CD8-positive, alpha-beta memory T cell (primary cell): Measurements from ENCODE around the gene METRN. TPM values are rescaled to one million over a fixed set of nuclear protein-coding genes. Genes with fewer than 3 reads are reported as not detected.

Experiments used
- CTCF ChIA-PET: fragments of 350-600 bp; sonication (Branson Sonifier 250); formaldehyde crosslinking; loops from one replicate; lab custom pipeline; 2021; ENCODE audit warnings: antibody characterized with exemption; lab: Charles Lee
- POLR2A ChIA-PET: fragments of 350-600 bp; sonication (Branson Sonifier 250); formaldehyde crosslinking; loops from one replicate; lab custom pipeline; 2021; ENCODE audit warnings: antibody characterized with exemption; lab: Charles Lee
- DNase-seq, 5 donors: peaks; one replicate each; pipeline versions ENCODE4 v3.0.0 to v3.0.0-alpha.2; 2020 to 2022; ENCODE audit warnings: mixed read lengths in 1 of 5
- H3K27ac ChIP-seq: one replicate; pipeline ENCODE4 v1.7.0; 2013; ENCODE audit warnings: low read depth, mild to moderate bottlenecking, low read length, moderate library complexity
- H3K27me3 ChIP-seq: 2 replicates; pipeline ENCODE4 v1.7.0; 2013; ENCODE audit warnings: low read length, mild to moderate bottlenecking; ENCODE audit not compliant: insufficient read depth, poor library complexity, severe bottlenecking
- H3K36me3 ChIP-seq: 2 replicates; pipeline ENCODE4 v1.7.0; 2013; ENCODE audit warnings: mild to moderate bottlenecking, low read length, moderate library complexity; ENCODE audit not compliant: insufficient read depth
- H3K4me1 ChIP-seq: 2 replicates; pipeline ENCODE4 v1.7.0; 2013; ENCODE audit warnings: mild to moderate bottlenecking, low read length, moderate library complexity; ENCODE audit not compliant: insufficient read depth
- H3K4me3 ChIP-seq: 2 replicates; pipeline ENCODE4 v1.7.0; 2013; ENCODE audit warnings: mild to moderate bottlenecking, low read length
- H3K9me3 ChIP-seq: 2 replicates; pipeline ENCODE4 v1.7.0; 2013; ENCODE audit warnings: mild to moderate bottlenecking, low read length
- H3K27ac Mint-ChIP-seq, 8 donors: one replicate each; pipeline ENCODE4 v1.8.0; 2020 to 2021; ENCODE audit warnings: mixed read lengths in 8 of 8, mild to moderate bottlenecking in 6 of 8, inconsistent platforms in 3 of 8, moderate library complexity in 3 of 8
- H3K27me3 Mint-ChIP-seq, 2 donors: one replicate each; pipeline ENCODE4 v1.8.0; 2020 to 2021; ENCODE audit warnings: mixed read lengths in 2 of 2, mild to moderate bottlenecking in 1 of 2, moderate library complexity in 1 of 2
- H3K36me3 Mint-ChIP-seq, 3 donors: one replicate each; pipeline ENCODE4 v1.8.0; 2020 to 2021; ENCODE audit warnings: mixed read lengths in 3 of 3, inconsistent platforms in 1 of 3, mild to moderate bottlenecking in 1 of 3
- H3K4me1 Mint-ChIP-seq, 3 donors: one replicate each; pipeline ENCODE4 v1.8.0; 2020 to 2021; ENCODE audit warnings: mixed read lengths in 3 of 3, inconsistent platforms in 1 of 3, mild to moderate bottlenecking in 1 of 3
- H3K4me3 Mint-ChIP-seq, 7 donors: one replicate each; pipeline ENCODE4 v1.8.0; 2020 to 2021; ENCODE audit warnings: mixed read lengths in 7 of 7, mild to moderate bottlenecking in 6 of 7, moderate library complexity in 4 of 7, inconsistent platforms in 2 of 7
- H3K9me3 Mint-ChIP-seq, 5 donors: one replicate each; pipeline ENCODE4 v1.8.0; 2020 to 2022; ENCODE audit warnings: mixed read lengths in 5 of 5, mild to moderate bottlenecking in 3 of 5, moderate library complexity in 2 of 5, inconsistent platforms in 1 of 5
- polyA plus RNA-seq: library from polyadenylated mRNA; unstranded; fragments of 300-500 nt; fragmentation: Illumina TruSeq; gene quantifications from one replicate; pipeline ENCODE4 v1.2.3, GENCODE V29; 2021
- total RNA-seq, 2 experiments: library from RNA; stranded (reverse); gene quantifications; one replicate each; pipeline ENCODE4 v1.2.3, GENCODE V29; 2021

Gene METRN
- total and polyA plus RNA-seq, 3 experiments from 2014 or later, result 34.8 to 50.3 (median 38.2) TPM

- H3K4me3 Mint-ChIP-seq, result peak overlapping the region in 1 of 7 donors; percentile 27
- peaks cover 0 to 41% (median 2%) of the 10 kb centered on the region in 3 donors for H3K36me3 Mint-ChIP-seq
- H3K9me3 Mint-ChIP-seq, result no peaks in the 10 kb centered on the region
- peak overlapping the region in 2 of 8 donors; percentile 41 to 58 for H3K27ac Mint-ChIP-seq
- Histone ChIP-seq H3K9me3 (no peaks in the 10 kb centered on the region), H3K4me3 (no peak overlapping the region), H3K27ac (no peak overlapping the region), H3K4me1 (no peaks in the 10 kb centered on the region), H3K36me3 (peaks cover 19% of the 10 kb centered on the region), H3K27me3 (no peaks in the 10 kb centered on the region)
- ChIA-PET POLR2A (interaction anchor here (1.0 kb wide), 1 partner anchor 18 kb away, joined by 4 read pairs; no protein-coding TSS in a partner anchor), CTCF (interaction anchor here (18.9 kb wide), 1 partner anchor 16 kb away, joined by 332 read pairs; the partner anchor contains the start of genes ANTKMT, CCDC78, HAGHL and METRN)
- peak in 2 of 5 donors; percentile 48 to 56 for DNase-seq
- H3K27me3 Mint-ChIP-seq, result no peaks in the 10 kb centered on the region
- H3K4me1 Mint-ChIP-seq, result no peaks in the 10 kb centered on the region
Measured at GRCh38 chr16:733382-734207, 18.7 kb downstream of the METRN start.

- Histone ChIP-seq H3K36me3 (peaks cover 19% of the 10 kb centered on the region), H3K4me1 (no peaks in the 10 kb centered on the region), H3K4me3 (no peak overlapping the region), H3K27ac (no peak overlapping the region), H3K9me3 (no peaks in the 10 kb centered on the region), H3K27me3 (no peaks in the 10 kb centered on the region)
- Mint-ChIP-seq H3K4me3 (no peak overlapping the region), H3K9me3 (no peaks in the 10 kb centered on the region), H3K27ac (no peak overlapping the region), H3K4me1 (peaks cover 0 to 4% (median 1%) of the 10 kb centered on the region in 3 donors), H3K27me3 (no peaks in the 10 kb centered on the region), H3K36me3 (peaks cover 0 to 44% (median 2%) of the 10 kb centered on the region in 3 donors)
- CTCF ChIA-PET, result interaction anchor here (18.9 kb wide), 1 partner anchor 17 kb away, joined by 332 read pairs; the partner anchor contains the start of genes ANTKMT, CCDC78, HAGHL and METRN
- POLR2A ChIA-PET, result no interaction called here
- DNase-seq, result no peak
Measured at GRCh38 chr16:734208-734980, 19.5 kb downstream of the METRN start.

GRCh38 chr16:734981-735881 lies 20.3 kb downstream of the METRN start:
- no peaks in the 10 kb centered on the region for H3K9me3 ChIP-seq
- peaks cover 19% of the 10 kb centered on the region for H3K36me3 ChIP-seq
- Mint-ChIP-seq H3K27me3 (no peaks in the 10 kb centered on the region), H3K4me3 (peak overlapping the region in 1 of 7 donors; percentile 76), H3K4me1 (peaks cover 0 to 12% (median 1%) of the 10 kb centered on the region in 3 donors), H3K9me3 (no peaks in the 10 kb centered on the region), H3K36me3 (peaks cover 0 to 47% (median 2%) of the 10 kb centered on the region in 3 donors), H3K27ac (no peak overlapping the region)
- peak overlapping the region; percentile 75 for H3K27ac ChIP-seq
- DNase-seq, result no peak
- ChIA-PET CTCF (interaction anchor here (1.1 to 18.9 kb wide), 2 partner anchors 18 to 50 kb away, joined by 3 to 332 read pairs; partner anchors contain the start of genes ANTKMT, CCDC78, HAGHL and METRN), POLR2A (interaction anchor here (2.3 kb wide), 1 partner anchor 14 kb away, joined by 8 read pairs; the partner anchor contains the start of gene ANTKMT)
- no peak overlapping the region for H3K4me3 ChIP-seq
- H3K4me1 ChIP-seq, result peaks cover 7% of the 10 kb centered on the region
- no peaks in the 10 kb centered on the region for H3K27me3 ChIP-seq

- no peaks in the 10 kb centered on the region for H3K9me3 ChIP-seq
- no peak overlapping the region for H3K4me3 ChIP-seq
- Mint-ChIP-seq H3K4me3 (peak overlapping the region in 1 of 7 donors; percentile 34), H3K4me1 (peaks cover 0 to 12% (median 1%) of the 10 kb centered on the region in 3 donors), H3K36me3 (peaks cover 0 to 47% (median 2%) of the 10 kb centered on the region in 3 donors), H3K27me3 (no peaks in the 10 kb centered on the region), H3K9me3 (no peaks in the 10 kb centered on the region), H3K27ac (peak overlapping the region in 2 of 8 donors; percentile 38 to 76)
- ChIA-PET POLR2A (interaction anchor here (0.6 to 2.3 kb wide), 2 partner anchors 15 to 24 kb away, joined by 3 to 8 read pairs; partner anchors contain the start of genes ANTKMT and MSLN), CTCF (interaction anchor here (1.1 to 18.9 kb wide), 2 partner anchors 19 to 49 kb away, joined by 3 to 332 read pairs; partner anchors contain the start of genes ANTKMT, CCDC78, HAGHL and METRN)
- DNase-seq, result no peak
- H3K27ac ChIP-seq, result peak overlapping the region; percentile 75
- no peaks in the 10 kb centered on the region for H3K27me3 ChIP-seq
- peaks cover 10% of the 10 kb centered on the region for H3K4me1 ChIP-seq
- H3K36me3 ChIP-seq, result peaks cover 19% of the 10 kb centered on the region
Measured at GRCh38 chr16:735982-736453, 21.1 kb downstream of the METRN start.

- H3K4me3 Mint-ChIP-seq, result no peak overlapping the region
- H3K9me3 Mint-ChIP-seq, result no peaks in the 10 kb centered on the region
- ChIA-PET POLR2A (interaction anchor here (0.7 to 2.3 kb wide), 3 partner anchors 16 to 43 kb away, joined by 3 to 8 read pairs (median 4); partner anchors contain the start of gene ANTKMT), CTCF (interaction anchor here (18.9 kb wide), 1 partner anchor 20 kb away, joined by 332 read pairs; the partner anchor contains the start of genes ANTKMT, CCDC78, HAGHL and METRN)
- DNase-seq, result no peak
- H3K27ac ChIP-seq, result peak overlapping the region; percentile 38
- H3K27me3 Mint-ChIP-seq, result no peaks in the 10 kb centered on the region
- H3K27ac Mint-ChIP-seq, result peak overlapping the region in 1 of 8 donors; percentile 76
- H3K4me3 ChIP-seq, result no peak overlapping the region
- H3K36me3 Mint-ChIP-seq, result peaks cover 0 to 45% (median 2%) of the 10 kb centered on the region in 3 donors
- no peaks in the 10 kb centered on the region for H3K9me3 ChIP-seq
- H3K36me3 ChIP-seq, result peaks cover 19% of the 10 kb centered on the region
- peaks cover 0 to 15% (median 1%) of the 10 kb centered on the region in 3 donors for H3K4me1 Mint-ChIP-seq
- peaks cover 10% of the 10 kb centered on the region for H3K4me1 ChIP-seq
- no peaks in the 10 kb centered on the region for H3K27me3 ChIP-seq
Measured at GRCh38 chr16:736936-737481, 22.1 kb downstream of the METRN start.

- no peaks in the 10 kb centered on the region for H3K27me3 Mint-ChIP-seq
- H3K36me3 ChIP-seq, result peaks cover 9% of the 10 kb centered on the region
- peaks cover 10% of the 10 kb centered on the region for H3K4me1 ChIP-seq
- H3K9me3 ChIP-seq, result no peaks in the 10 kb centered on the region
- no peaks in the 10 kb centered on the region for H3K27me3 ChIP-seq
- H3K27ac ChIP-seq, result peak overlapping the region; percentile 78
- H3K9me3 Mint-ChIP-seq, result no peaks in the 10 kb centered on the region
- ChIA-PET CTCF (interaction anchor here (0.6 to 18.9 kb wide), 10 partner anchors 8 to 64 kb away, joined by 3 to 332 read pairs (median 6); partner anchors contain the start of genes ANTKMT, CCDC78, CHTF18 and HAGHL), POLR2A (interaction anchor here (1.3 to 2.3 kb wide), 4 partner anchors 12 to 45 kb away, joined by 4 to 9 read pairs (median 4); partner anchors contain the start of gene ANTKMT)
- peaks cover 0 to 35% (median 2%) of the 10 kb centered on the region in 3 donors for H3K36me3 Mint-ChIP-seq
- peak overlapping the region; percentile 71 for H3K4me3 ChIP-seq
- DNase-seq, result no peak
- peak overlapping the region; percentile 48 to 92 (median 73) for H3K4me3 Mint-ChIP-seq
- peak overlapping the region in 4 of 8 donors; percentile 50 to 77 (median 64) for H3K27ac Mint-ChIP-seq
- H3K4me1 Mint-ChIP-seq, result peaks cover 0 to 15% (median 1%) of the 10 kb centered on the region in 3 donors
Measured at GRCh38 chr16:739560-740458, 24.9 kb downstream of the METRN start.
